ENCODE results near the gene SRGAP1. TPM values are rescaled to one million over a fixed set of nuclear protein-coding genes. Genes with fewer than 3 reads are reported as not detected.

SRGAP1 gene
- polyA plus RNA-seq, 1 donor from 2014 or later: 4.8 TPM

- no peak overlapping the region for H3K4me3 ChIP-seq (ENCODE audit: low read length)
These were observed 199.7 kb downstream of the SRGAP1 start for GRCh38 chr12:64044191-64044590.

GRCh38 chr12:64051057-64051456, 206.6 kb downstream of the SRGAP1 start:
- Histone ChIP-seq H3K9ac (ENCODE audit: low read length) (no peak overlapping the region), H3K4me3 (ENCODE audit: low read length) (no peak overlapping the region), H3K9me2 (ENCODE audit: insufficient read depth, low read length) (no peaks in the 10 kb centered on the region), H3K4me2 (ENCODE audit: low read length) (no peak overlapping the region), H3K79me2 (replicated peaks; ENCODE audit: insufficient read depth, low read length) (no peaks in the 10 kb centered on the region), H2AFZ (ENCODE audit: low read depth, low read length) (no peak overlapping the region), H3K27ac (ENCODE audit: low read length) (no peak overlapping the region), H3K36me3 (ENCODE audit: insufficient read depth, low read length) (peaks cover 4% of the 10 kb centered on the region), H3K9me3 (ENCODE audit: low read length) (no peaks in the 10 kb centered on the region), H3F3A (ENCODE audit: insufficient read depth, low read length, poor library complexity, severe bottlenecking) (no peaks in the 10 kb centered on the region), H4K20me1 (ENCODE audit: insufficient read depth) (no peaks in the 10 kb centered on the region), H3K27me3 (ENCODE audit: insufficient read depth, low read depth, low read length) (no peaks in the 10 kb centered on the region)
- no peak for TF ChIP-seq POLR2AphosphoS5 (IDR thresholded peaks at IDR 0.05)
- TF ChIP-seq SMC3 (conservative IDR thresholded peaks at IDR 0.05; ENCODE audit: poor library complexity): no peak

More at GRCh38 chr12:64044191-64044590, 199.7 kb downstream of the SRGAP1 start:
- TF ChIP-seq SMC3 (conservative IDR thresholded peaks at IDR 0.05; ENCODE audit: poor library complexity): no peak
- no peak for TF ChIP-seq MXI1 (conservative IDR thresholded peaks at IDR 0.05; ENCODE audit: poor library complexity, severe bottlenecking)
- no peak for TF ChIP-seq EZH2 (IDR thresholded peaks at IDR 0.05; ENCODE audit: borderline replicate concordance, insufficient read depth, low read length, poor library complexity, severe bottlenecking)
- TF ChIP-seq, protein P1, sequence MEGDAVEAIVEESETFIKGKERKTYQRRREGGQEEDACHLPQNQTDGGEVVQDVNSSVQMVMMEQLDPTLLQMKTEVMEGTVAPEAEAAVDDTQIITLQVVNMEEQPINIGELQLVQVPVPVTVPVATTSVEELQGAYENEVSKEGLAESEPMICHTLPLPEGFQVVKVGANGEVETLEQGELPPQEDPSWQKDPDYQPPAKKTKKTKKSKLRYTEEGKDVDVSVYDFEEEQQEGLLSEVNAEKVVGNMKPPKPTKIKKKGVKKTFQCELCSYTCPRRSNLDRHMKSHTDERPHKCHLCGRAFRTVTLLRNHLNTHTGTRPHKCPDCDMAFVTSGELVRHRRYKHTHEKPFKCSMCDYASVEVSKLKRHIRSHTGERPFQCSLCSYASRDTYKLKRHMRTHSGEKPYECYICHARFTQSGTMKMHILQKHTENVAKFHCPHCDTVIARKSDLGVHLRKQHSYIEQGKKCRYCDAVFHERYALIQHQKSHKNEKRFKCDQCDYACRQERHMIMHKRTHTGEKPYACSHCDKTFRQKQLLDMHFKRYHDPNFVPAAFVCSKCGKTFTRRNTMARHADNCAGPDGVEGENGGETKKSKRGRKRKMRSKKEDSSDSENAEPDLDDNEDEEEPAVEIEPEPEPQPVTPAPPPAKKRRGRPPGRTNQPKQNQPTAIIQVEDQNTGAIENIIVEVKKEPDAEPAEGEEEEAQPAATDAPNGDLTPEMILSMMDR (IDR thresholded peaks at IDR 0.05; ENCODE audit: poor library complexity, severe bottlenecking): no peak
- no peak for TF ChIP-seq TAF1 (IDR thresholded peaks at IDR 0.05; ENCODE audit: low read depth)
- TF ChIP-seq REST (IDR thresholded peaks at IDR 0.05; ENCODE audit: borderline replicate concordance): no peak
- TF ChIP-seq EP300 (conservative IDR thresholded peaks at IDR 0.05; ENCODE audit: poor library complexity, severe bottlenecking): no peak
- TF ChIP-seq POLR2AphosphoS5 (IDR thresholded peaks at IDR 0.05): no peak
- no peak for TF ChIP-seq RAD21 (conservative IDR thresholded peaks at IDR 0.05)
- Histone ChIP-seq H3K27ac (ENCODE audit: low read length) (no peak overlapping the region), H3K79me2 (replicated peaks; ENCODE audit: insufficient read depth, low read length) (no peaks in the 10 kb centered on the region), H3K9me2 (ENCODE audit: insufficient read depth, low read length) (no peaks in the 10 kb centered on the region), H3F3A (ENCODE audit: insufficient read depth, low read length, poor library complexity, severe bottlenecking) (peaks cover 3% of the 10 kb centered on the region), H3K4me2 (ENCODE audit: low read length) (no peak overlapping the region), H4K20me1 (ENCODE audit: insufficient read depth) (no peaks in the 10 kb centered on the region), H3K9ac (ENCODE audit: low read length) (no peak overlapping the region), H3K36me3 (ENCODE audit: insufficient read depth, low read length) (no peaks in the 10 kb centered on the region), H3K27me3 (ENCODE audit: insufficient read depth, low read depth, low read length) (no peaks in the 10 kb centered on the region), H3K9me3 (ENCODE audit: low read length) (no peaks in the 10 kb centered on the region), H2AFZ (ENCODE audit: low read depth, low read length) (no peak overlapping the region)

GRCh38 chr12:64053117-64053516, 208.6 kb downstream of the SRGAP1 start:
- Histone ChIP-seq H3K9me3 (ENCODE audit: low read length) (no peaks in the 10 kb centered on the region), H3K27ac (ENCODE audit: low read length) (no peak overlapping the region), H3K4me3 (ENCODE audit: low read length) (no peak overlapping the region), H3K9me2 (ENCODE audit: insufficient read depth, low read length) (no peaks in the 10 kb centered on the region), H3F3A (ENCODE audit: insufficient read depth, low read length, poor library complexity, severe bottlenecking) (no peaks in the 10 kb centered on the region), H3K9ac (ENCODE audit: low read length) (no peak overlapping the region), H3K4me2 (ENCODE audit: low read length) (no peak overlapping the region), H4K20me1 (ENCODE audit: insufficient read depth) (no peaks in the 10 kb centered on the region), H3K36me3 (ENCODE audit: insufficient read depth, low read length) (peaks cover 4% of the 10 kb centered on the region), H3K27me3 (ENCODE audit: insufficient read depth, low read depth, low read length) (no peaks in the 10 kb centered on the region), H3K79me2 (replicated peaks; ENCODE audit: insufficient read depth, low read length) (no peaks in the 10 kb centered on the region), H2AFZ (ENCODE audit: low read depth, low read length) (no peak overlapping the region)
- TF ChIP-seq RAD21 (conservative IDR thresholded peaks at IDR 0.05) (no peak), EP300 (conservative IDR thresholded peaks at IDR 0.05; ENCODE audit: poor library complexity, severe bottlenecking) (no peak), POLR2AphosphoS5 (IDR thresholded peaks at IDR 0.05) (no peak), SMC3 (conservative IDR thresholded peaks at IDR 0.05; ENCODE audit: poor library complexity) (no peak), MXI1 (conservative IDR thresholded peaks at IDR 0.05; ENCODE audit: poor library complexity, severe bottlenecking) (no peak), REST (IDR thresholded peaks at IDR 0.05; ENCODE audit: borderline replicate concordance) (no peak), EZH2 (IDR thresholded peaks at IDR 0.05; ENCODE audit: borderline replicate concordance, insufficient read depth, low read length, poor library complexity, severe bottlenecking) (no peak), TAF1 (IDR thresholded peaks at IDR 0.05; ENCODE audit: low read depth) (no peak)
- TF ChIP-seq, protein P1 (IDR thresholded peaks at IDR 0.05; ENCODE audit: poor library complexity, severe bottlenecking): no peak

Data from neural cell (in vitro differentiated cells).